Activated T-helper 1 cell treated with Interleukin-2 at 50 U/mL for 16 hours (primary cell): ENCODE measurements around the gene CAPG.
"Not testable (repeated sequence)": the region's sequence is repeated elsewhere in the genome, so short reads cannot be mapped to it uniquely, and the experiment has no call there.

ENCODE experiments used
- DNase-seq: peaks from one replicate; pipeline ENCODE4 v3.0.0-alpha.2; 2020; ENCODE audit warnings: low read depth

Gene CAPG, protein sequence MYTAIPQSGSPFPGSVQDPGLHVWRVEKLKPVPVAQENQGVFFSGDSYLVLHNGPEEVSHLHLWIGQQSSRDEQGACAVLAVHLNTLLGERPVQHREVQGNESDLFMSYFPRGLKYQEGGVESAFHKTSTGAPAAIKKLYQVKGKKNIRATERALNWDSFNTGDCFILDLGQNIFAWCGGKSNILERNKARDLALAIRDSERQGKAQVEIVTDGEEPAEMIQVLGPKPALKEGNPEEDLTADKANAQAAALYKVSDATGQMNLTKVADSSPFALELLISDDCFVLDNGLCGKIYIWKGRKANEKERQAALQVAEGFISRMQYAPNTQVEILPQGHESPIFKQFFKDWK

DNA sequence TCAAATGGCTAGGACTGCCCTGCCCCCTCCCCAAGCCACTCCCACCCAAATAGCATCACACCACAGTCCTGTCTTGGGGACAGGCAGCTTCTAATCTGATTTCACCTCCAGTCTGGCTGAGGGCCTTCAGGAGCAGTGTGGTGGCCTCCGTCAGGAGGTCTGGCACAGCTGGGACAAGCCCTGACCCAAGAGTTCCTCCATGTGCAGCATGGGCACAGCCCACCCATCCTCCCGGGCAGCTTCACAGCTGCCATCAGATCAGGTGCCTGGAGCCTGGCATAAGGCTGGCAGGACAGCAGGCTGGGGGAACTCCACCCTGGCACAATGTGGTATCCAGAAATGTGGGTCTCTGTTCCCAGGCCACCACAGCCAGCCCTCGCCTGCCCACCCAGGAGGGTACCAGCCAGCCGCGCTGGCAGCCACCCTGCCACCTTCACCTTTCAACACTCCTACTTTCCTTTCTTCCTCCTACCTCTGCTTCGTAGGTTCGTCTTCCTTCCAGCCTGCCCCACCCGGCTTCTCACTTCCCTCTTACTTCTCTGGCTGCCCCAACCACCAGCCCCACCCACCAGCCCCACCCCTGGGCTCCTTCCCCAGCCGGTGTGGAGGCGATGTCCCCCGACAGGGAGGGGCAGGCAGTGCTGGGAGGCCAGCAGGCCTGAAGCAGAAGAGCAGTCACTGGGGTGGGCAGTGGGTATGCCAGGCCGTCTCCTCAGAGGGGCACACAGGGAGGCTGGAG, at the start of gene CAPG:
CAPG (minus strand) TSS at position 522 of the 739 bp plus-strand sequence. CDS start 8,221 bp downstream, outside the sequence.
- DNase-seq: no peak

DNA sequence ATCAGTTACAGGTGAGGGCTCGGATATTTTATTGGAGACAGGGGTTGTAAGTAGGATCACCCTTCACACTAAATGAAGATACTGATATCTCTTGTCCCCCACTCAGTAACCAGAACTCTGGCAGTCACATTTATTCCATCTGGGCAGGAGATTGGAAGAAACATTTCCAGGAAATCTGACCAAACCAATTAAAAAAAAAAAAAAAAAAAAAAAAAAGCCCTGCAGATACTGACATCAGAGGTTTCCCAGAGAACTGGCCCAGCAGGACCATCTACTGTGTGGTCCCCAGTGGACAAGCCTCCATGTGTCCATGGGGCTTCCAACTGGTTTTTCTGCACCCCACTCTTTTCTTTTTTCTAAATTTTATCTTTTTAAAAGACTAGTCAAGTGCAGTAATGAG, 49.6 kb upstream of the CAPG start:
- DNase-seq: no peak

DNA sequence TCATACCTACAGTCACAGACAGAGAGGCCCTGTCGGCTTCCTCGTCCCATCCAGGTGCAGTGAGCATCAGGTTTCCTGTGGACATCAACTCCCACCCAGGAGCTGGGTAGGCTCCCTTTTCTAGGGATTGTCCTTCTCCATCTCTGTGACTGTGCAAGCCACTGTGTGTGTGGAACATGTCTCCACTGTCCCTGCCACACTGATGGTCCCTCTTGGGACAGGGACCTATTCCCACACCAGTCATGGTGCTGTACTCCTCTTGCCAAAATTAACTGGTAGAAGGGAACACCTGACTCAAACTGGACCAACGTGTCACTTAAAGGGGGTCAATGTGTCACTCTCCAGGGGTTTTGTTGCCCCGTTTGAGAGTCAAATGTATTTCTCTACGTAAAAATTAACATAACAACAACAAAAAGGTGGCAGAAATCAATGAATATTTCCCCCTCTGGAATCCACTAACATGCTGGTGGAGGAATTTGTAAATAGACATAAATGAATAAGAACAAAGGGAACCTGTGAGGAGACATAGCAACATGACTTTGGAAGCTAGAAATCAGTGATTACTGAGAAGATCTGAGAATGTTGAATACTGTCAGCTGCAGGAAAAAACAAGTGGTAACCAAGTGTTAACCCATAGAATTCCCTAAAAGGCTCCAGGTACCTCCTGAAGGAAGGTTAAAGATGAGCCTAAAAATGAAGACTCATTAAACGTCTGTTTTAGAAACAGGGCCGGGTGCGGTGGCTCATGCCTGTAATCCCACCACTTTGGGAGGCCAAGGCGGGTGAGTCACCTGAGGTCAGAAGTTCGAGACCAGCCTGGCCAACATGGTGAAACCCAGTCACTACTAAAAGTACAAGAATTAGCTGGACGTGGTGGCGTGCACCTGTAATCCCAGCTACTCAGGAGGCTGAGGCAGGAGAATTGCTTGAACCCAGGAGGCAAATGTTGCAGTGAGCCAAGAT, 48.7 kb upstream of the CAPG start:
- no peak for DNase-seq

DNA sequence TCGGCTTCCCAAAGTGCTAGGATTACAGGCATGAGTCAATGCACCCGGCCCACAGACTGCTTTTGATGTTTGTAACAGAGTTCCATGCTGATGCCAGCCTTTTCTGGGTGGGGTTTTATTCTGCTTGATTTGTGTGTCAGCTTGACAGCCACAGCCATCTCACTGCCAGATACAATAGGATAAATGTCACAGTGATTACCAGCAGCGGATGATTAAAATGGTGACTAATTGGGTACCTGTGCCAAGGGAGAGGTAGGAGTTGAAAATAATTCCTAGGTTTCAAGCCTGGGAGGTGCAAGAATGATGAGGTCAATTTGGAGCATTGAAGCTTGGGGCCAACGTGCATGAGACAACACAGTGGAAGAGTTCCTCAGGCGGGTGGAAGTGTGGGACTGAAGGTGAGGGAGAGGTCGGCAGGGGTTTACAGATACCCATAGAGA, 47.7 kb upstream of the CAPG start:
- DNase-seq: no peak

DNA sequence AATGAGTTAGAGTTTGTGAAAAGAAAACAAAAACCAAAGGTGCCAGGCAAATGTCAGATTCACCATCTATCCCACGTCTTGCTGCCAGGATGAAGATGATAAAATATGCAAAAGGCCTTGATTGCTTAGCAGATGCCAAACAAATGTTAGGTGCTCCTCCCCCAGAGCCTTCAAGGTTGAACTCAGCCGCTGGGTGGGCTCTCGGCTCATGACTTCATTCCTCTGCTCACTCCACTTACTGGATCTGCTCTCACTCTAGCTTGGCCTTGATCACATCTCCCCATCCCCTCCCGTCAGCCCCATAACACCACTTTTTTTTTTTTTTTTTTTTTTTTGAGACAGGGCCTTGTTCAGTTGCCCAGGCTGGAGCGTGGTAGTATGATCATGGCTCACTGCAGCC, 46.9 kb upstream of the CAPG start:
- no peak for DNase-seq

DNA sequence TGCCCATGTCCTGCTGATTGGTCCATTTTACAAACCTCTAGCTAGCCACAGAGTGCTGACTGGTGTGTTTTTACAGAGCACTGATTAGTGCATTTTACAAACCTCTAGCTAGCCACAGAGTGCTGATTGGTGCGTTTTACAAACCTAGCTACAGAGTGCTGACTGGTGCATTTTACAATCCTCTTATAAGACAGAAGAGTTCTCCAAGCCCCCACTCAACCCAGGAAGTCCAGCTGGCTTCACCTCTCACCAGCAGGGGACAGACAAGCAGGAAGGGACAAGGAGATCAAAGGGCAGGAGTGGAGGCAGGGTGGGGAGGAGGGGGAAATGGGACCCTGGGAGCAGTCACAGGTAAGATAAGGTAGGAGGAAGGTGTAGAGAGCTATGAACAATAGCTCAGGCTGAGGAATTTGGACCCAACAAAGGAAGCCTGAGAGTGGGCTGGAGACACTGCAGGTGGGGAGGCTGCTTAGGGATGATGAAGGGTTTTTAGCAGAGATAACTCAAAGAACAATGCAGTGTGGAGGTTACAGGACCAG, 45.5 kb upstream of the CAPG start:
- no peak for DNase-seq

DNA sequence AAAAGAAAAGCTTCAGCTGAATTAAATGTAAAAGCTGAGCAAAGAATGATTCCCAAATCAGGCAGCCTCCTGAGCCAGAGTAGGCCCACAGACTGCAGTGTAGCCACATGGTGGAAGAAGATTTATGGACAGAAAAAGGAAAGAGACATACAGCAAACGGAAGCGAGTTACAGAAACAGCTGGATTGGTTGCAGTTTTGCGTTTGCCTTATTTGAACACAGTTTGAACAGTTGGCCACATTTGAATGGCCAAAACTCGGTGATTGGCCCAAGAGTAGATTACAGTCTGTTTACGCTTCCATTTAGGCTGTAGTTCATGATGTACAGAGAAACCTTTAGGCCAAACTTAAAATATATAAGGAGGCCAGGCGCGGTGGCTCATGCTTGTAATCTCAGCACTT, 43.4 kb upstream of the CAPG start:
- no peak for DNase-seq

DNA sequence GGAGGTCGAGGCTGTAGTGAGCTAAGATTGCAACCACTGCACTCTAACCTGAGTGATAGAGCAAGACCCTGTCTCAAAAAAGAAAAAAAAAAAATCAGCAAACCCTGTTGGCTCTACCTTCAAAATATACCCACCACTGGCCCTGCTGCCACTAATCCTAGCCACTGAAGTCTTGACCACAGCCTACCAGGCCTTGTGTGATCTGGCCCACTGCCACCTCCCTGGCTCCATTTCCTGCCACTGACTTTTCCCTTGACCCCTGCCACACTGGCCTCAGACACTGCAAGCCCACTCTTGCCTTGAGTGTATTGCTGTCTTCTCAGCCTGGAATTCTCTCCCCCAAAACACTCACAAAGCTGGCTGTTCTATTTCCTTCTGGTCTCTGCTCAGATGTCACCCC, 42.1 kb upstream of the CAPG start:
- no peak for DNase-seq

DNA sequence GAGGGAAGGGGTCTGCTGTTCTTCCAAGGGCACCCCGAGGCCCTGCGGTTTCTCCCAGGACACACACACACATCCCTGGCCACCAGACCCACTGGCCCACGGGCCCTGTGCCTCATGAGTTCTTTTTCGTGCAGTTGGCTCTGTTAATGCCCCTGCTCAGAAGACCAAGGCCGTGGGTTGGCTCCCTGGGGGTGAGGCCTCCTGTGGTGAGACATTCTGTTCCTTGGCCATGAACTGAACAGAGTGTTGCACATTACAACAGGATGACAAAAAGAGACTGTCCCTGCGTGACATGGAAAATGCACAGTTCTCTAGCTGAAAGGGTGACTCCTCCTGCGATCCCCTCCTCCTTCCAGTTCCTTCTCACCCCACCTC, 39.0 kb upstream of the CAPG start:
- no peak for DNase-seq

DNA sequence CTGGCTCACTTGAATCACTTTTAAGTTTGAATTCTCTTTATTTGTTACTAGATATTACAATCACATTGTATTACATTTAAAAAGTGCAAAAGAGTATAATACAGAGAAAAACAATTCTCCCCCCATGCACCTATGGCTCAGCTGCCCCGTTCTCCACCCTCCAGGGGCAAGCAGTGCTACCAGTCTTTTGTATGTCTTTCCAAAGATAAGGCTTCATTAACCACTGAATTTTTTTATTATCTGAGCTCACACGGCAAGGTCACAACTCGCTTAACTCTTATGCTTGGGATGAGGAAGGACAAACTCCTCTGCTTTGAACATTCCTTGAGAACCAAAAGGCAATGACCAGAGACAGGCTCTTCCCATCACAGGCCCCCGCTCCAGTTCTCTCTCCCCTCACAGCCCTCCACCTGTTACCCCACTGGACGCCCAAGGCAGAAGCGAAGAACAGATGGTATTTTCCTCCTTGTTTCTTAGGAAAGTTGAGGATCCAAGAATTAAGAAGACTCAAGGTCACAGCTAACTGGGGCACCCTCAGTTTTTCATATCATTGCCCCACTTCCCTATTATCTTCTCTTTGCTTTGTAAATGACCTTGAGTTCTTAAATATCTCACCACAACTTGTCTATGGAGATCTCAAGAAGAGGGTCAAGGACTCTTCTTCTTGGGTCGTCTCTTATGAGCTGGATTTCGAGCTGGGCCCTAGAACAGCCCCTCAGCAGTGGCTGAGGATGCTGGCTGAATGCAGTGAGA, 38.5 kb upstream of the CAPG start:
- no peak for DNase-seq

DNA sequence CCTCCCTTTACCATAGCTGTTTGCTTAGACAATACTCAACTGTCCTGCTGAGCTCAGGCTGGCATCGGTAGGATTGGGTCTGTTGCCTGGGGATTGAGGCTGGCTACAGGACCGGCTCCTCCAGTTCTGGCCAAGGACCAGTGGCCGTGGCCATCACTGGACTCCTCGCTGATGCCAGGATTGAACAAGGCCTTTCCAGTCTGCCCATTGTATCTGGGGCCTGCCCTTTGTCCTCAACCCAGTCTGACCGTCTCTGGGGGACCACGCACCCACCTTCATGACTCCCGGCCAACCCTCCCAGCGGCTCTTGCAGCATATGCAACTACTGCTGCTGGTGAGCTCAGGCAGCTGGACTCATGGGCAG, 37.0 kb upstream of the CAPG start:
- DNase-seq: no peak

DNA sequence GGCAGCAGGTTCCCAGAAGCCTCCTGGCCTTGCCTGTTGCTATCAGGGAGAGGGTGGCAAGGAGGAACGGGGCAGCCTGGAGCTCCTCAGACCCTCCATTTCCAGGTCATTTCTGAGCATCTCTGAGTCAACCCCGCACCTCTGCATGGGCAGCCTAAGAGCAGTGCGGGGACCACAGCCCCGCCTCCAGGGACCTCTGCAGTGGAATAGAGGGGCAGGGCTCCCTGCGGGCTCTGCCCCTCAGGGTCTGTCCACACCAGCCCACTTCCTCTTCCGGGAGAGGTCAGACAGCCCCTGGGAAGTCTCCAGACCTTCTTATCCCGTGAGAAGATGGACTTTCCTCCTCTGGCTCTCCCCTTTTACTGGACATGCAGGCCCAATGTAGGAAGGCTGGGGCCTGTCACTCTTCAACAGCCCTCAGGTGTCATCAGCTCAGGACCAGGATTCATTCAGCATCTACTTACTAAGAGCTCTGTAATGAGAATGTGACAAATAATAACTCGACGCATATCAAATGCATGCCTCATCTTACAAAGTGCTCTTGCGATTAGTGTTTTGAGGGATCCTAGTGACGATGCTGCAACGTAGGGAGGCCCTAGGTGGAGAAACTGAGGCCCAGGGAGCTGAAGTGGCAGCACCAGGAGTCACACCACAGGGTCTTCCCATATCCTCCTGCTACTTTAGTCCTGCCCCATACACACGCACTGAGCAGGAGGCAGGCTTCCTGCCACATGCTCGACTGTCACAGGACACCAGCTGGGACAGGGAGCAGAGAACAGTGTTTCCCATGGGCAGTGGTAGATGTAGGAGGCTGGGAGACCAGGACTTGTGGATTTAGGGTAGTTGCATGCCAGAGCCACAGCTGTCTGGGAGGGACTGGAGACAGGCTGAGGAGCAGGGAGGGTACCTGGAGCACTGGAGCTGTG, 36.4 kb upstream of the CAPG start:
- DNase-seq: no peak

DNA sequence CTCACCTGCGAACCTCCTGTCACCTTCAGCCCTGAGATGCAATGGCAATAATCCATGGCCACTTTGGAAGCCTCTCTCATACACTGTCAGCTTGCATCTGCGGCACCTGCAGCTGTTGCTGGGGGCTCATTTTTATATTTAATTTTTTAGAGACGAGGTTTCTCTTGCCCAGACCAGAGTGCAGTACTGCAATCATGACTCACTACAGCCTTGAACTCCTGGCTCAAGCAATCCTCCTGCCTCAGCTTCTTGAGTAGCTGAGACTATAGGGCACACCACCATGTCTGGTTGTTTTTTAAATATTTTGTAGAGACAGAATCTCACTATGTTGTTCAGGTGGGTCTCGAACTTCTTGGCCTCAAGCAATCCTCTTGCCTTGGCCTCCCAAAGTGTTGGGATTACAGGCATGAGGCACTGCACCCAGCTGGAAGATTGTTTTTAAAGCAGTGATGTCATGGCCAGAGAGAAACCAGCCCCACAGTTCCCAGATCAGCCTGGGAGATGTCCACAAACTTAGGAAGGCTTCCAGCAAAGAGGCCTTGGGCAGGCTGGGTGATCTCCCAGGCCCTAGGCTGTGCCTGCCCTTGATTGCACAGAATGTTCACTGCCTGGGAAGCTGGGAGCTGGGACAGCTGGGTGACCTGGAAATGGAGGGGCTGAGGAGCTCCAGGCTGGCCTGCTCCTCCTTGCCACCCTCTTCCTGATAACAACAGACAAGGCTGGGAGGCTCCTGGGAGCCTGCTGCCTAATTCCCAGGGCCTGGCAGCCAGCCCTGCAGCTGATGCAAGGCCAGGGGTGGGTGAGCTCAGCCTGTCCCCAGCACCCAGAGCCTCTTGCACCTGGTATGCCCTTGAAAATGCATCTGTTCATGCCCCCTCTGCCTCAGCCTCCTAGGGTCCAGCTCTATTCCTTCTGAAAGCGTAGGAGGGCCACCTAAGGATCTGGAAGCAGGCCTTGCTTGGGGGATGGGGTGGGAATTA, 35.4 kb upstream of the CAPG start:
- DNase-seq: no peak

DNA sequence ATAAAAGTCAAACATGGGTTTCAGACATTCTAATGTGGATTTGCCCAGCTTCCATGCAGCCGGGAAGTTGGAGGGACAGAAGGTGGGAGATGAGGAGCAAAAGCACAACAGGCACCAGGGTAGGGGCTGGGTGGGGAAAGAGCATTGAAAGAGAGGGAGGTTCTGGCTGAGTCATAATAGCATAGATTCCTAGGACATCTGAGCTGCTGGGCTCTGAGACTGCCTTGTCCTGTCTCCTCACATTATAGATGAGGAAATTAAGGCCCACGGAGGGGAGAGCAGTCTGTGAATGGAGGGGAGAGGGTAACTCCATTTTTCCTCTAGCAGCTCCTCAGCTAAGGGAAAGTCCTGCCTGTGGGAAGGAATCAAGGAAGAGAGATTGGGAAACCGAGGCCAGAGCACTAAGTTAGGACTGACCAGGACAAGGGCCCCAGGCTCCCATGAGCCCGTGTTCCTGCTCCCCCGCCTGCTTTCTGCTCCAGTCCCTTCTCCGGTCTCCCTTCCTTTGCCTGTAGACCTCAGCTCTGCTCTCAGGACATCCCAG, 34.5 kb upstream of the CAPG start:
- DNase-seq: no peak

DNA sequence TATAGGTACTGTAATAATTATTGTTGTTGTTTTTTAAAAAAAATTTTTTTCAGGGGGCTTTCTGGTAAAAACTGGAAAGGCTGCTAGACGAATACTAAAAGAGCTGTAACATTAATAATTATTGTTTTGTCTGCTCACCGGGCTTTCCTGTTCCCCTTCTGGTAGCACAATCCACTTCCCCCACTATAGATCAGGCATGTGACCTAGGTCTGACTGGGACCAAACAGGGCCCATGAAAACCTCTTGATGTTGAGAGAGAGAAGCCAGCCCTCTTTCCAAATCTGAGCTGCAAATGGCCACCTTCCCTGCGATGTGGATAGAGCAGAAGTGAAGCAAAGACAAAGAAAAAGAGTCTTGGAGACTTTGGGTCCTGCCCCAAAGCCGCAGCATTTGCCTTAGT, 31.7 kb upstream of the CAPG start:
- no peak for DNase-seq

DNA sequence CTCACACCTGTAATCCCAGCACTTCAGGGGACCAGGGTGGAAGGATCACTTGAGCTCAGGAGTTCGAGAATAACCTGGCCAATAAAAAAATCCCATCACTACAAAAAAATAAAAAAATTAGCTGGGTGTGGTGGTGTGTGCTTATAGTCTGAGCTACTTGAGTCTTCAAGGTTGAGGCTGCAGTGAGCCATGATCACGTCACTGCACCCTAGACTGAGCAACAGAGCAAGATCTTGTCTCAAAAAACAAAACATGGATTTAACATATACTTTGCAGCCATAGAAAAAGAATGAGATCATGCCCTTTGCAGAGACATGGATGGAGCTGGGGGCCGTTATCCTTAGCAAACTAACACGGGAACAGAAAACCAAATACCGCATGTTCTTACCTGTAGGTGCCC, 30.6 kb upstream of the CAPG start:
- DNase-seq: no peak

DNA sequence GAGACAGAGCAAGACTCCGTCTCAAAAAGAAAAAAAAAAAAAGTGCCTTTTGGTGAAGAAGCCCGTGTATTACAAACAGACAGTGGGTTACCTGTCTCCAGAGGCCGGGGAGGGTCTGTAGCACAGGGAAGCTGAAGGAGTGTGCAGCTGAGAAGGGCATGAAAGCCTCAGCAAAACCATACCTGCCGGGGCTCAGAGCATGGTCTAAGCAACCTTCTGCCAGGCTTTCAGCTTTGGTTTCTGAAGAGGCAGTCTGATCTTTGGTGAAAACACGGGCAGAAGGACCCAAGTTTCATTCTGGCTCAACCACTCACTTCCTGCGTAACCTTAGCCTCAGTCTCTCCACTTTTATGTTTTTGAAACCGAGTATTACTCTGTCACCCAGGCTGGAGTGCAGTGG, 29.8 kb upstream of the CAPG start:
- DNase-seq: no peak

DNA sequence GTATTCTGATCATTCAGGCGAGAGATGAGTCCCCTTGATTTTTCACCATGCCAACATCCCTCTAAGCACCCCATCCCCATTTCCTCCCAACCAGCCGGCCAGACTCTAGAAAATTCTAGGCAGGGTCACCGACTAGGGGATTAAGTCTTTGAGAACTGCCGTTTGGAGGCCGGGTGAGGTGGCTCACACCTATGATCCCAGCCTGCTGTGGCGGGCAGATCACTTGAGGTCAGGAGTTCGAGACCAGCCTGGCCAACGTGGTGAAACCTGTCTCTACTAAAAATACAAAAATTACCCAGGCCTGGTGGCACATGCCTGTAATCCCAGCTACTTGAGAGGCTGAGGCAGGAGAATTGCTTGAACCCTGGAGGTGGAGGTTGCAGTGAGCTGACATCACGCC, 29.4 kb upstream of the CAPG start:
- not testable (repeated sequence) for DNase-seq

DNA sequence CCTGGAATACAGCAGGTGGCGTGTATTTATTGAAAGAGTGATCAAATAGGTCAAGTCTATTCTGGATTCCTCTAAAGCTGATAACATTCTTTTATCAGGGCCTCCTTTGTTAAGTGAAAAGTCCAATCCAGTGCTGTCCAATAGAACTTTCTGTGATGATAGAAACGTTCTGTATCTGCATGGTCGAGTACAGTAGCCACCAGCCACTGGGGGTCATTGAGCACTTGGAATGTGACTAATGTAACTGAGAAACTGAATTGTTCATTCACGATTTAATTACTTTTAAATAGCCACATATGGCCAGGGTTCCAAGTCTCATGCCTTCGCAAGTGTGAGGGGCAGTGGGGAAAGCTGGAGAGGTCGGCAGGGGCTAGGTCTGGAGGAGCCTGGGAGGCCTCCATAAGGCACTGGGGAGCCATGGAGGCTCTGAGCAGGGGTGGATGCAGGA, 28.9 kb upstream of the CAPG start:
- no peak for DNase-seq
